GM19043 (cell line): ENCODE data around the gene PXDC1.

Experiments
- ATAC-seq: cut with Tn5 transposase; IDR thresholded peaks from one replicate; pipeline ENCODE4 v1.9.1; 2021; ENCODE audit warnings: low read depth; ENCODE audit not compliant: unreplicated experiment

The PXDC1 gene

DNA sequence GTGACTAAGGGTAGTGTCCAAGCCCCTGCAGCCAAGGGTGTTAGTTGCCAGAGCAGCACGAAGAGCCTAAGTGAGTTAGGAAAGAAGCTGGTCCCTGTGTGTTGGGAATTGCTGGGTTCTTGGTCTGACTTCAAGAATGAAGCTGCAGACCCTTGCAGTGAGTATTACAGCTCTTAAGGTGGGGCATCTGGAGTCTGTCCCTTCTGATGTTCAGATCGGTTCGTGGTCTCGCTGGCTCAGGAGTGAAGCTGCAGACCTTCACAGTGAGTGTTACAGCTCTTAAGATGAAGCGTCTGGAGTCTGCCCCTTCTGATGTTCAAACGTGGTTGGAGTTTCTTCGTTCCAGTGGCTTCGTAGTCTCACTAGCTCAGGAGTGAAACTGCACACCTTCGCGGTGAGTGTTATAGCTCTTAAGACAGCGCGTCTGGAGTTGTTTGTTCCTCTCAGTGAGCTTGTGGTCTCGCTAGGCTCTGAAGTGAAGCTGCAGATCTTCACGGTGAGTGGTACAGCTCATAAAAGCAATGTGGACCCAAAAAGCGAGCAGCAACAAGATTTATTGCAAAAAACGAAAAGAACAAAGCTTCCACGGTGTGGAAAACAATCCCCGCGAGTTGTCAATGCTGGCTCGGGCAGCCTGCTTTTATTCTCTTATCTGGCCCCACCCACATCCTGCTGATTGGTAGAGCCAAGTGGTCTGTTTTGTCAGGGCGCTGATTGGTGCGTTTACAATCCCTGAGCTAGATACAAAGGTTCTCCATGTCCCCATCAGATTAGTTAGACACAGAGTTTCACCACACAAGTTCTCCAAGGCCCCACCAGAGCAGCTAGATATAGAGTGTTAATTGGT, 31.8 kb downstream of the PXDC1 start:
- no peak for ATAC-seq

DNA sequence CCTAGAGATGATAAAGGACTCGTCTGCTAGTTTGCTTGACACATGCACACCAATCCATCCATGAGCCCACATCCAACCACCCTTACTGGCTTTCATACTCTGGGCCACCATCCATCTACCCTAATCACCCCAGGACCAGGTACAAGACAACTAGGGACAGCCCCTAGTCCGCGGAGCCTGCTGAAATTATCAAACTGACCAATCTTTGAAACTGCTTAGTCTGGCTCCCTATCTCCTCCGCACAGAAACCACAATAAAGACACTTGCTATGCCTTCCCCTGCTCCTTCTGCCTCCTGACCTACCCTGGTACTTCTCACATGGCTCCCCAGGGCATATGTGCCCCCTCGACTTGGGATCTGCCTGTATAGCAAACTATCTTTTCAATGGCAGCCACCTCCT, 33.1 kb downstream of the PXDC1 start:
- ATAC-seq: no peak

DNA sequence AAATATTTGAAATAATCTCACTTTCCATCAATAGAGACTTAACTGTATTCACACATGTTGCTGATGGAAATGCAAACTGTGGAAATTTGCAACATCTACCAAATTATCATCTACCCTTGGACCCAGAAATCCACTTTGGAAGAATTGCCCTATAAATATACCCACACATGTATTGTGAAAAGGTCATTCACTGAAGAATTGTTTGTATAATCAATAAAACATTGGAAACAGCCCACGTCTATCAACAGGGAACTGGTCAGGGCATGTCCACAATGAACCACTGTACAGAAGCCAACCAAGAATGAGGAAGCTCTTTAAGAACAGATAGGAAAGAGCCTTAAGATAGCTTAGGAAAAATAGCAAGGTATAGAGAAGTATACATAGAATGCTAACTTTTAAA, 36.2 kb downstream of the PXDC1 start:
- no peak for ATAC-seq

DNA sequence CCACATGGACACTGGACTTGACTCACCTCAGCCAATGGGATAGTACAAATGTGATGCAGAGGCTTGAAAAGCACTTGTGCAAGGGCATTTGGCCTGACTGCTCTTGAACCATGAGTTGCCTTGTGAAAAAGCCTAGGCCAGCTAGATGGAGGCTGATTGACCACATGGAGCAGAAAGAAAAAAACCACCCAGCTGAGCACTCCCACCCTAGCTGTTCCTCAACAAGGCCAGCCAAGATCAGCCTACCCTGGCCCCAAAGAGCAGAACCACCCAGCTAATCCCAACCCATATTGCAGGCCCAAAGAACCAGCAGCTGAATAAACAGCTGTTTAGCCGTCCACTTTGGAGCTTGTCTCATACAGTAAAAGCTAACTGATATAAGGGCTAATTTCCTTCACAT, 36.7 kb downstream of the PXDC1 start:
- ATAC-seq: no peak

DNA sequence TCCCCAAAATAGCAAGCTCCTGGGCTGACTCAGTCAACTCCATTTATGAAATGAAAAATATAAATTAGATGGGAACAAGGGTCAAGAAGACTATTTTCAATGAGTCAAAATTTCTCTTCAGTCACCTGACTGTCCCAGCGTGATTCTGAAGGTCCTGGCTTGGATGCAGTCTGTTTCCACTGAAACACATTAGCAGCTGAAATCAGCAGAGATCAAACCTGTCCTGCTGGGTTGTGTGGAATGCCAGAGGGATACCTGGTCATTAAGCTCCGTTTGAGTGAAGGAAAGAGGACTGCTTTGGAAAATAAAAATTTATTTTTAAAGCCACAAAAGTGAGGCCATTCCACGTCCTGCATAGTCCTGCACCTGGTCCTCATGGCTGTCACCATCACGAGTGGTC, 37.4 kb downstream of the PXDC1 start:
- ATAC-seq: no peak

DNA sequence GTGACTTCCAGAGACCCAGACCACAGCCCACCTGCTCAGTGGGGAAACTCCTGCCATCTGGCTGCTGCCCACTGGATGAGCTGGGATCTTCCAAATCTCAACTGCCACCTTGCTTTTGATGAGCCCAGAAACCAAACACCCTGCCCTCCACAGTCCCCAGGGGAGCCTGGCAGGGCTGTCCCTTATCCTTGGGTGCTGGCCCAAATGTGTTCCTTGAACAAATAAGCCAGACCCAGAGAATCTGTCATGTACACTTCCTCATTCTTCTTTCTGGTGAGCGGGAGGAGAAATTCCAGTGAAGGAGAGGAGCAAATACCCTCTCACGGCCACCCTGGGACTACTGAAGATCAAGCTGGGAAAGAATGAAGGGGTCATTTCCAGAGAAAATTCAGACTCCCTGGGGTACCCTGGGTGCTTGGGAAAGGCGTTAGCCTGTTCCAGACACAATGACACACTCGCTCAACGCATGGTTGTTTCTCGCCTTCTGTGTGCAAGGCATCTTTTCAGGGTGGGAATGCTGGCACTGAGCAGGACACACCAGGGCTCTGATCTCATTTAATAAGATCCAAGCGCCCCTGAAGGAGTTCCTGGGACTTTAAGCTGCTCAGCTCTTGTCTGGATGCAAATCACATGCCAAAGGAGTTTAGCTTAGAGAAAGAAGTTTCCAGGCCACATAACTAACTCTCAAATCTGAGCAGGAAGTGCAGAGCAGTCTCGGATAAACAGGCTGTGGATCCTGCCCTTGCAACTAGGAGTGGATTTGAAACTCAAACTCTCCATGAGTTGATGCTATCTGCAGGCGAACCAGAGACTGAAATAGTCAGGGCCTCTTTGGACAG, 38.5 kb downstream of the PXDC1 start:
- no peak for ATAC-seq

DNA sequence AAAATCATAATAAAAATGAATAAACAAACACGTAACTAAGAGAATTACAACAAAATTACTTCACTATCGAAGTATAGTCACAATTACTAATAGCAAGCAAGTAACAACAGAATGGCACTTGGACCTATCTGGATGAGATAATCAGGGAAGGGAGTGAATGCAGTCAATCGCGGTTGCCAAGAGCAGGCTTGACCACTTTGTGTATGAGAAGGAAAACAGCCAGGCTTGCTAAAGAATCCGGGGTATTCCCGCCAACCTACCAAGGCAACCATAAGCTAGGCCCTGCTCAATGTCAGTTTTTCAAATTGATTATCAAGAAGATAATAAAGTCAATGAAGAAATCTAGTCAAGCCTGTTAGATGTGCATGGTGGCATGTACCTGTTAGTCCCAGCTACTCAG, 39.7 kb downstream of the PXDC1 start:
- ATAC-seq: no peak

DNA sequence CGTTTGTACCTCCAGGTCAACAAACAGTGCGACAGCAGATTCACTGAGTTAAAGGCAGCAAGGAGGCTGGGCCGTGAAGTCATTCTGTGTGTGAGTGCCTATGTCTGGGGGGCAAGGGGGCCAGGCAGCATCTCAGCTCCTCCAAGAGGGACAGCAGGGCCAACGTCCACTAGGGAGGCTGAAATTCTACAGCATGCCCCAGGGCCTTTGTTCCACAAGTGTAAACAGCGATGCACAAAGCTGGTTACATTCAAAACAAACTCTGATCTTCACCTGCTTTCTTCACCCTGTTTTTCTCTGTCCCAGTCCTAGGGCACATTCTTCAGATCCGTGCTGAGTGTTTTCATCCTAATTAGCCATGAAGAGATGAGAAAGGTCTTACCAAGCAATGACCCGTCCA, 41.1 kb downstream of the PXDC1 start:
- no peak for ATAC-seq

DNA sequence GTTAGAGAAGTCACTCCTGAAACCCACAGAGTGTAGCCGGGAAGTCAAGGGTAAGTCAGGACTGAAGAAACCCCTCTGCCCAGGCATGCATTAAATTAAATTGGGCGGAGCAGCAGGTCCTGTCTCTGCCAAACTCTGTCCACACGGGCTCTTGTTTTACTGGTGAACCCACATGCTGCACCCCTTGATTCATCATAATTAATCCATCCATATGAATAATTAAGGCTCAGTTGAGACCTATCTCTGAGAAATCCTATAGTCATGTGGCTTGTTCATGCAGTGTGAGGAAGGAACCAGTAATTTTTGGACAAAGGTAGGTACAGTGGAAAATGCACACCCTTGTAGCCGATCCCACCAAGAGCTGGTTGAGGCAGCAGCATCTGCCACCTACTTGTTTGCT, 43.0 kb downstream of the PXDC1 start:
- no peak for ATAC-seq

DNA sequence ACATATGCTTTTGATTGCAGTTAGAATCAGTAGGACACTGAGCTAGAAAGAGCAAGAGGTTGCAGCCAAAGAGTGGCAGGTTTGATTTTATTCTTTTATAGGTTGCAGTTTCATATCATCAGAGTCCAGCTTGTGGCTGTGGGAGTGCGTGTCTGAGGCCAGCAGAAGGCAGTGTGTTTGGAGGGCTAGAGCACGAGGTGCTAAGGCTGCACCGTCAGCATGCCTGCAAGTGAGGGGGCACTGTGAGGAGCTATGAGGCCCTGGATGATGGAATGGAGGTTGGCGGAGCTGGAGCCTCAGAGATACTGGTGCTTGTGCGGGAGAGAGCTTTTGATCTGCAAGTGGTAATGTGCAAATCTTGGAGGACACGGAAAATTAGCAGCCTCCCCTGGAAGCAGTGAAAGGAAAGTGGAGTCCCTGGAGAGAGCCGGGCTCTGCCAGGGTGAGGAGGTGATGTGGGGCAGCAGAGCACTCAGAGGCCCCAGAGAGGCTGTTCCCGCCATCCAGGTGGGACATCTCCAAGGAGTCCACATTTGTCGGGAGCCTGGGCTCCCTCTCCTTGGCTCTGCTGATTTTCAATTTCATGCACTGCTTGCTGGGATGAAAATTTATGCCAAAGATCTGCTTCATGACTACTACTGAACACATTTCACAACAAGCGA, 43.6 kb downstream of the PXDC1 start:
- ATAC-seq: no peak

DNA sequence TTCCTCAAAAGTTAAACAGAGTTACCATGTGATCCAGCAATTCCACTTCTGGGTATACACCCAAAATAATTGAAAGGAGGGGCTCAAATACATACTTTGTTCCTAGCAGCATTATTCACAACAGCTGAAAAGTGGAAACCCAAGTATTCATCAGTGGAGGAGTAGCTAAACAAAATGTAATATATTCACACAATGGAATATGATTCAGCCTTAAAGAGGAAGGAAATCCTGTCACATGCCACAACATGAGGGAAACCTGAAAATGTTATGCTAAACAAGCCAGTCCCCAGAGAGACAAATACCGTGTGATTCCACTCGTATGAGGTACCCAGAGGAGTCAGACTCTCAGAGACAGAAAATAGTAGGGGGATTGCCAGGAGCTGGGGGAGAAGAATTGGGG, 44.5 kb downstream of the PXDC1 start:
- no peak for ATAC-seq

DNA sequence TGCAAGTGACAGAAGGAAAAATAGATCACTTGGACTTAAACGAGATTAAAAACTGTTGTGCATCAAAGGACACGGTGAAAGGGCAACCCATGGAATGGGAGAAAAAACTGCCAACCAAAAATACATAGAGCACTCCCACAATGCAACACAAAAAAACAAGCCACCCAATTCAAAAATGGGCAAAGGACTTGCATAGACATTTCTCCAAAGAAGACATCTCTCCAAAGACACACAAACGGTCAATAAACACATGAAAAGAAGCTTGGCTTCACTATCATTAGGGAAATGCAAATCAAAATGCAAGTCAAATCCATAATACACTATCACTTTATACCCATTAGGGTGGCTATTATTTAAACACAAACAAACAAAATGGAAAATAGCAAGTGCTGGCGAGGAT, 45.0 kb downstream of the PXDC1 start:
- ATAC-seq: no peak

DNA sequence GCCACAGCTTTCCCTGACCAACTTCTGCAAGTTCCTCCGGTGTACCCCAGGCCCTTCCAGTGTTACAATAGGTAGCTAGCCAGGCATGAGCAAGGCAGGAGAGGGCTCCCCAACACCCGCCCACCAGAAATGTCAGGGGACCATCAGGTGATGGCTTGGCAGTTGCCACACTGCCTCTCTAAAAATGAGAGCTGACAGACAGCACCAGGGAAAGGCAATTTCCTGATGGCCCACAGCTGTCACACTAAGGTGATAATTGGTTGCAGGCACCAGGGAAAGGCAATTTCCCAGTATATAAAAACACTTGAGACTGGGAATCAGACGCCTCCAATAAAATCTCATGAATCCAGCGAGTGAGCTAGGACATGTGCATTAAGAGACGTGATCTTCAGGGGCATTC, 49.9 kb downstream of the PXDC1 start:
- ATAC-seq: no peak

DNA sequence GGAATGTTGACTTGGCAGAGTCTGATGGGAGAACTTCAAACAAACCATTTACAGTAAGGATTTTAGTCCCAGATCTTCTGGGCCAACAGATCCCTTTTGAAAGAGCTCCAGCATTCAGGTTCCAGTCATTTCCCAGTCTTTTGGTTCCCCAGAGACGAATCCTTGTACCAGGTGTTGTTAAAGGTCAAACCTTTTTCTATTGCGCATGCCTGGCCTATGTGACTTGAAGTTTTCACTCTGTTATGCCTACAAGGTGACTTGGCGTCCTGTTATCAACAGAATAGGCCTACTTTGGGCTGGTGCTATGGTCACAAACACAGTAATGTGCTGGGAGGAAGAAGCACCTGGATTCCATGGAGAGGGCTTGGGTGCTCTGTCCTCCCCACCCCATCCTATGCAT, 52.3 kb downstream of the PXDC1 start:
- no peak for ATAC-seq

DNA sequence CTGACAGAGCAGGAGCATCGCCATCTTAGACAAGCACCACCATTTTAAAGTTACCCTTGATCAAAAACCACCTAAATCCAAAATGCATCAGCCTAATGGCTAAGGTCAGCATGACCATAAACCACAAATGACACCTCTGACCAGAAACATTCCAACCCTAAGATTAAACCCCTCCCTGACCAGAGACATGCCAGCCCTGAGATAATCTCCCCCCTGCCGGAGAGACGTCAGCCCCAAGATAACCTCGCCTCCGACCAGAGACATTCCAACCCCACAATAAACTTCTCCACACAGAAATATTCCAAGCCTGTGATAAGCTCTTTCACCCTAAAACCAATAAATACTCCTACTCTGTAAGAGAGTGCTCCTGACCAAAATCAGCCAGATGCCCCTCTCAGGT, 53.5 kb downstream of the PXDC1 start:
- no peak for ATAC-seq

DNA sequence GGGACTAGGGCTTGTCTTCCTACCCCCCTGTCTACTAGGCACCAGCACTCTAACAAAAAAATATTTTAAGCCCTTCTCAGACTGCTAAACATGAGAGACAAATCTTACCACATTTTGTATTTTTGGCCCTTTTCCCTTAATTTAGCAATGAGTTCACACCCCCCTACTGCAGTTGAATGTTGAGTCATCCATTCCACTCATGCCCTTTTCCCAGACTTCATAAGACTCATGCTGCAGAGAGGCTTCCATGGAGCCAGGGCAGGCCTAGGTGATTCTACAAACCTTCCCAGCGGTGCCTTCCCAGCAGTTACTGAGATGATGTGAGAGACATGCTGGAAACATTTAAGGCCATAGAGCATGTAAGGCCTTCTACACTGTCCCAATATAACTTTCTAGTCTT, 53.9 kb downstream of the PXDC1 start:
- no peak for ATAC-seq

DNA sequence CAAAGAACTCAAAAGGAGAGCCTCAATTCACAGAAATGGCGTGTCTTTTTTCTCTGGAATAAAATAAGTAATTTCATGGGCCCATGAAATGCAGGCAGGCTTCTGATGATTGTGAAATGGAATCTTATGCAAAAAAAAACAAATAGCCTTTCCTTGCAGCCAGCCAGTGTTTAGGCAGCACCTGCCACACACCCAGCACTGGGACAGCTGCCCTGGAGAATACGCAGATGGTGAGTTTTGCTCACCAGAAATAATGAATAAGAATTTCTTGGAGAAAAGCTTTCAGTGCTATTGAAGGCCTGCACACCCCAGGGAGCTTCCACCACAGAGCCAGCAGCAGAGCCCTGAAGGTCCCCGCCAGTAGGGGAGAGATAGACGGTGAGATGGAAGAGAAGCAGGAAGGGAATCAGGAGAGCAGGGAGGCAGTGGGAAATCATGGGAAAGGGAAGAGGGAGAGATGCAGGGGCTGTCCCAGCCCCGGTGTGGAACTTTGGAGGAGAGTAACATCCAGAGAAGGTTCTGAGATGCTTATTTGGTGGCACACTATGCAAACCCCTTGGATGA, 54.9 kb downstream of the PXDC1 start:
- ATAC-seq: no peak

DNA sequence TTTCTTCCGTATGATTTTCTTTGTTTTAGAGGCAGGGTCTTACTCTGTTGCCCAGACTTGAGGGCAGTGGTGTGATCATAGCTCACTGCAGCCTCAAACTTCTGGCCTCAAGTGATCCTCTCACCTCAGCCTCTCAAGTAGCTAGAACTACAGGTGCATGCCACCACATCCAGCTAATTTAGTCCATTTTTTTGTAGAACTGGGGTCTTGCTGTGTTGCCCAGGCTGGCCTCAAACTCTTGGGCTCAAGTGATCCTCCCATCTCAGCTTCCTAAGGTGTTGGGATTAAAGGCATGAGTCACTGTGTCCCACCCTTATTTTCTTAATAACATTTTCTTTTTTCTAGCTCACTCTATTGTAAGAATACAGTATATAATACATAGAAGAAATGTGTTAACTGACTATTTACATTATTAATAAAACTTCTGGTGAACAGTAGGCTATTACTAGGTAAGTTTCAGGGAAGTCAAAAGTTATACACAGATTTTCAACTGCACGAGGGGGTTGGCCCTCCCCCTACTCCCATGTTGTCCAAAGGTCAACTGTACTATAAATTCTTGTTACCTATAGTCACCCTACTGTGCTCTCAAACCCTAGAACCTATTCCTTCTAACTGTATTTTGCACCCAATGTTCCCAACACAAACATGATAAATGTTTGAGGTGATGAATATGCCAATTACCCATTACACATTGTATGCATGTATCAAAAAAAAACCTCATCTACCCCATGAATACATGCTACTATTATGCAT, 56.3 kb downstream of the PXDC1 start:
- ATAC-seq: no peak

DNA sequence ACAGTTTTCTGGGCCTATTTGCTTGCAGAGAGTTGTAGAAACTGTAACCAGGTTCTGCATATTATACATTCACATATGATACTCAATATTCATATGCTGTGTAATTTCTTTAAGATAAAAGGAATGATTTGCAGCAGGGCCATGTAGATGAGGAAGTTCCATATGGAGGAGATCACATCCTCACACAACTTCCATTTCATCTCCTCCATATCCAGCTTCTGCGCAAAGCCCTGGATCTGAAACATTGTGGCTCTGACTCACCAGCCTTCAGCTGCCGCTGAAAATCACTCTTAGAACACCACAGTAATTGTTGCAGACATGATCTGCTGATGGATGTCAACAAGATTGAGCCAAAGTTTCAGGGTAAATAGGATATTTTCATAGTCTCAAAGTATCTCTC, 57.7 kb downstream of the PXDC1 start:
- ATAC-seq: no peak

DNA sequence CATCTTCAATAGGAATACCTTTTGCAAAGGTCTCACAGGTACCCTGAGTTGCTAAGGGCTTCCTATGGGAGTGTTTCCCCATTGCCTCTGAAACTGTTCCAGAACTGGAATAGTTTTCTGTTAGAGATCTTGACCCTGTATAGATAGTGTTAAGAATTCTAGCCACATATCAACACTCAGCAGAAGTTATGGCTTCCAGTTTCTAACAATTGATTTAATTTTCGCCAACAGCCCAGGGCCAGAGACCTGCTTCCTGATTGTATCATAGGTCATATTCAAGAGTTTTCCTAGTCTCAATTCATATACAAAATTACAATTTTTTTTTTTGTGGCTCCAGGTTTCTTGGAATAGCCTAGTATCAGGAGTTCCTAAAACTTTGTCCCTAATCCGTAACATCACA, 61.0 kb downstream of the PXDC1 start:
- ATAC-seq: no peak
